Activated naive CD8-positive, alpha-beta T cell treated with anti-CD3 and anti-CD28 coated beads for 36 hours (primary cell): Measurements from ENCODE around the gene FZD8. TPM values are rescaled to one million over a fixed set of nuclear protein-coding genes. Genes with fewer than 3 reads are reported as not detected.

Experiments
- DNase-seq: peaks from one replicate; pipeline ENCODE4 v3.0.0; 2021
- H3K27ac Mint-ChIP-seq: one replicate; pipeline ENCODE4 v1.8.0; 2022; ENCODE audit warnings: mild to moderate bottlenecking, moderate library complexity, mixed read lengths
- H3K27me3 Mint-ChIP-seq: one replicate; pipeline ENCODE4 v1.8.0; 2022; ENCODE audit warnings: mild to moderate bottlenecking, mixed read lengths
- H3K36me3 Mint-ChIP-seq: one replicate; pipeline ENCODE4 v1.8.0; 2021; ENCODE audit warnings: mild to moderate bottlenecking, mixed read lengths
- H3K4me1 Mint-ChIP-seq: one replicate; pipeline ENCODE4 v1.8.0; 2021; ENCODE audit warnings: mixed read lengths
- H3K4me3 Mint-ChIP-seq: one replicate; pipeline ENCODE4 v1.8.0; 2022; ENCODE audit warnings: mild to moderate bottlenecking, moderate library complexity, mixed read lengths
- H3K9me3 Mint-ChIP-seq: one replicate; pipeline ENCODE4 v1.8.0; 2022; ENCODE audit warnings: mixed read lengths
- total RNA-seq, 2 experiments: library from RNA; stranded (reverse); gene quantifications; one replicate each; pipeline ENCODE4 v1.2.3, GENCODE V29; 2021

FZD8 gene
- total RNA-seq, 2 experiments from 2014 or later: 0.10 to 0.21 TPM

GRCh38 chr10:35650894-35651293 is 8.8 kb upstream of the FZD8 start:
- no peaks in the 10 kb centered on the region for H3K36me3 Mint-ChIP-seq
- H3K9me3 Mint-ChIP-seq: no peaks in the 10 kb centered on the region
- no peak for DNase-seq
- no peak overlapping the region for H3K4me3 Mint-ChIP-seq
- H3K4me1 Mint-ChIP-seq: no peaks in the 10 kb centered on the region
- H3K27ac Mint-ChIP-seq: no peak overlapping the region
- H3K27me3 Mint-ChIP-seq: peaks cover 19% of the 10 kb centered on the region

- peak overlapping the region; percentile 69 for H3K4me3 Mint-ChIP-seq
Measured at GRCh38 chr10:35644050-35644950, 2.2 kb upstream of the FZD8 start.

GRCh38 chr10:35643151-35644049 is 1.3 kb upstream of the FZD8 start:
- H3K36me3 Mint-ChIP-seq: no peaks in the 10 kb centered on the region
- DNase-seq: peak; percentile 6
- H3K9me3 Mint-ChIP-seq: no peaks in the 10 kb centered on the region
- H3K4me1 Mint-ChIP-seq: peaks cover 15% of the 10 kb centered on the region
- H3K27me3 Mint-ChIP-seq: peaks cover 46% of the 10 kb centered on the region
- no peak overlapping the region for H3K27ac Mint-ChIP-seq
- H3K4me3 Mint-ChIP-seq: peak overlapping the region; percentile 69

More at GRCh38 chr10:35644050-35644950, 2.2 kb upstream of the FZD8 start:
- peaks cover 40% of the 10 kb centered on the region for H3K27me3 Mint-ChIP-seq
- H3K9me3 Mint-ChIP-seq: no peaks in the 10 kb centered on the region
- DNase-seq: no peak
- peaks cover 15% of the 10 kb centered on the region for H3K4me1 Mint-ChIP-seq
- no peak overlapping the region for H3K27ac Mint-ChIP-seq
- H3K36me3 Mint-ChIP-seq: no peaks in the 10 kb centered on the region

- H3K27me3 Mint-ChIP-seq: peaks cover 52% of the 10 kb centered on the region
- H3K4me3 Mint-ChIP-seq: peak overlapping the region; percentile 75
Measured at GRCh38 chr10:35642793-35643114, 658 bp upstream of the FZD8 start.

GRCh38 chr10:35641676-35642034 is 441 bp downstream of the FZD8 start:
- no peaks in the 10 kb centered on the region for H3K9me3 Mint-ChIP-seq
- peaks cover 62% of the 10 kb centered on the region for H3K27me3 Mint-ChIP-seq
- peaks cover 17% of the 10 kb centered on the region for H3K4me1 Mint-ChIP-seq
- H3K27ac Mint-ChIP-seq: no peak overlapping the region
- no peaks in the 10 kb centered on the region for H3K36me3 Mint-ChIP-seq
- no peak overlapping the region for H3K4me3 Mint-ChIP-seq
- DNase-seq: peak; percentile 15

More at GRCh38 chr10:35642793-35643114, 658 bp upstream of the FZD8 start:
- no peak for DNase-seq
- no peaks in the 10 kb centered on the region for H3K36me3 Mint-ChIP-seq
- H3K4me1 Mint-ChIP-seq: peaks cover 15% of the 10 kb centered on the region
- H3K9me3 Mint-ChIP-seq: no peaks in the 10 kb centered on the region
- no peak overlapping the region for H3K27ac Mint-ChIP-seq

GRCh38 chr10:35640951-35641675 is 983 bp downstream of the FZD8 start:
- H3K27me3 Mint-ChIP-seq: peaks cover 65% of the 10 kb centered on the region
- H3K4me1 Mint-ChIP-seq: peaks cover 17% of the 10 kb centered on the region
- no peak overlapping the region for H3K27ac Mint-ChIP-seq
- no peaks in the 10 kb centered on the region for H3K9me3 Mint-ChIP-seq
- peak; percentile 69 for DNase-seq
- H3K36me3 Mint-ChIP-seq: no peaks in the 10 kb centered on the region
- peak overlapping the region; percentile 63 for H3K4me3 Mint-ChIP-seq

- peaks cover 72% of the 10 kb centered on the region for H3K27me3 Mint-ChIP-seq
- H3K9me3 Mint-ChIP-seq: no peaks in the 10 kb centered on the region
- no peak overlapping the region for H3K27ac Mint-ChIP-seq
- peaks cover 19% of the 10 kb centered on the region for H3K4me1 Mint-ChIP-seq
- DNase-seq: peak; percentile 56
- no peaks in the 10 kb centered on the region for H3K36me3 Mint-ChIP-seq
- H3K4me3 Mint-ChIP-seq: peak overlapping the region; percentile 62
Measured at GRCh38 chr10:35640474-35640873, 1.6 kb downstream of the FZD8 start.

- H3K36me3 Mint-ChIP-seq: no peaks in the 10 kb centered on the region
- H3K27me3 Mint-ChIP-seq: peaks cover 72% of the 10 kb centered on the region
- peaks cover 21% of the 10 kb centered on the region for H3K4me1 Mint-ChIP-seq
- no peaks in the 10 kb centered on the region for H3K9me3 Mint-ChIP-seq
- peak; percentile 6 for DNase-seq
- H3K27ac Mint-ChIP-seq: no peak overlapping the region
- peak overlapping the region; percentile 50 for H3K4me3 Mint-ChIP-seq
Measured at GRCh38 chr10:35639728-35640401, 2.2 kb downstream of the FZD8 start.

GRCh38 chr10:35639021-35639727 is 2.9 kb downstream of the FZD8 start:
- peaks cover 65% of the 10 kb centered on the region for H3K27me3 Mint-ChIP-seq
- no peaks in the 10 kb centered on the region for H3K9me3 Mint-ChIP-seq
- H3K4me3 Mint-ChIP-seq: peak overlapping the region; percentile 50

GRCh38 chr10:35638101-35638500 is 4.0 kb downstream of the FZD8 start:
- peaks cover 11% of the 10 kb centered on the region for H3K4me1 Mint-ChIP-seq
- no peaks in the 10 kb centered on the region for H3K36me3 Mint-ChIP-seq
- peaks cover 55% of the 10 kb centered on the region for H3K27me3 Mint-ChIP-seq
- H3K4me3 Mint-ChIP-seq: no peak overlapping the region
- DNase-seq: no peak
- no peaks in the 10 kb centered on the region for H3K9me3 Mint-ChIP-seq
- no peak overlapping the region for H3K27ac Mint-ChIP-seq

More at GRCh38 chr10:35639021-35639727, 2.9 kb downstream of the FZD8 start:
- H3K27ac Mint-ChIP-seq: no peak overlapping the region
- H3K36me3 Mint-ChIP-seq: no peaks in the 10 kb centered on the region
- H3K4me1 Mint-ChIP-seq: peaks cover 20% of the 10 kb centered on the region
- no peak for DNase-seq

- H3K27ac Mint-ChIP-seq: no peak overlapping the region
- no peak overlapping the region for H3K4me3 Mint-ChIP-seq
- H3K9me3 Mint-ChIP-seq: no peaks in the 10 kb centered on the region
- no peaks in the 10 kb centered on the region for H3K36me3 Mint-ChIP-seq
- H3K27me3 Mint-ChIP-seq: peaks cover 48% of the 10 kb centered on the region
- H3K4me1 Mint-ChIP-seq: peaks cover 10% of the 10 kb centered on the region
- DNase-seq: no peak
Measured at GRCh38 chr10:35637462-35637861, 4.6 kb downstream of the FZD8 start.

GRCh38 chr10:35636956-35637355 is 5.1 kb downstream of the FZD8 start:
- Mint-ChIP-seq H3K27ac (no peak overlapping the region), H3K4me1 (peaks cover 8% of the 10 kb centered on the region), H3K36me3 (no peaks in the 10 kb centered on the region), H3K4me3 (no peak overlapping the region), H3K9me3 (no peaks in the 10 kb centered on the region), H3K27me3 (peaks cover 45% of the 10 kb centered on the region)
- no peak for DNase-seq

GRCh38 chr10:35635576-35635975 is 6.5 kb downstream of the FZD8 start:
- peak; percentile 17 for DNase-seq
- Mint-ChIP-seq H3K4me3 (no peak overlapping the region), H3K36me3 (no peaks in the 10 kb centered on the region), H3K4me1 (peaks cover 8% of the 10 kb centered on the region), H3K27ac (no peak overlapping the region), H3K9me3 (no peaks in the 10 kb centered on the region), H3K27me3 (peaks cover 42% of the 10 kb centered on the region)
